Osteoblast (primary cell): ENCODE measurements around the gene CFLAR. TPM values are rescaled to one million over a fixed set of nuclear protein-coding genes. Genes with fewer than 3 reads are reported as not detected.

ENCODE experiments used
- DNase-seq: peaks from one replicate; pipeline ENCODE4 v3.0.0; 2011; ENCODE audit warnings: low spot score, mixed read lengths; ENCODE audit not compliant: insufficient read length; ENCODE audit errors: missing footprints
- H2AFZ ChIP-seq: 2 replicates; pipeline ENCODE4 v1.6.0; 2011; ENCODE audit warnings: mild to moderate bottlenecking, low read length
- H3K27ac ChIP-seq: 2 replicates; pipeline ENCODE4 v1.5.1; 2011; ENCODE audit warnings: mild to moderate bottlenecking, low read depth, low read length, moderate library complexity
- H3K27me3 ChIP-seq: 2 replicates; pipeline ENCODE4 v1.6.0; 2012; ENCODE audit warnings: mild to moderate bottlenecking, control low read depth, inconsistent platforms, low read length, moderate library complexity; ENCODE audit not compliant: insufficient read depth
- H3K36me3 ChIP-seq: 2 replicates; pipeline ENCODE4 v1.5.1; 2011; ENCODE audit warnings: mild to moderate bottlenecking, low read length, control low read depth, moderate library complexity; ENCODE audit not compliant: insufficient read depth
- H3K4me1 ChIP-seq: 2 replicates; pipeline ENCODE4 v1.5.1; 2011; ENCODE audit warnings: mild to moderate bottlenecking, low read length, control low read depth, moderate library complexity; ENCODE audit not compliant: insufficient read depth
- H3K4me2 ChIP-seq: 2 replicates; pipeline ENCODE4 v1.6.0; 2011; ENCODE audit warnings: mild to moderate bottlenecking, low read length; ENCODE audit not compliant: insufficient read depth
- H3K4me3 ChIP-seq: fragments of 200-600 bp; sonication (generic); 3 replicates; pipeline ENCODE4 v1.5.1; 2012; ENCODE audit warnings: mild to moderate bottlenecking, low read length, inconsistent platforms; ENCODE audit not compliant: insufficient read depth
- H3K79me2 ChIP-seq: 2 replicates; pipeline ENCODE4 v1.6.0; 2012; ENCODE audit warnings: mild to moderate bottlenecking, low read length, control low read depth, inconsistent platforms; ENCODE audit not compliant: insufficient read depth
- H3K9me3 ChIP-seq: 2 replicates; pipeline ENCODE4 v1.5.1; 2011; ENCODE audit warnings: low read depth, low read length, control low read depth
- H4K20me1 ChIP-seq: 2 replicates; pipeline ENCODE4 v1.6.0; 2012; ENCODE audit warnings: mild to moderate bottlenecking, low read length, control low read depth; ENCODE audit not compliant: insufficient read depth
- CTCF ChIP-seq: IDR thresholded peaks from 2 replicates; pipeline ENCODE4 v1.5.1; 2011; ENCODE audit warnings: mild to moderate bottlenecking, low read depth, low read length, moderate library complexity; ENCODE audit errors: extremely low read depth
- total RNA-seq: library from RNA; depleted of rRNA; stranded (reverse); fragments of >200 nt; gene quantifications from 2 replicates; pipeline ENCODE4 v1.2.3, GENCODE V29; 2012

Gene CFLAR
- total RNA-seq, 1 donor: 78.9 TPM

- H3K4me3 ChIP-seq: peak overlapping the region; percentile 12
- H4K20me1 ChIP-seq: no peaks in the 10 kb centered on the region
- TF ChIP-seq CTCF: no peak
- DNase-seq: no peak
- peaks cover 70% of the 10 kb centered on the region for H3K79me2 ChIP-seq
- H3K27me3 ChIP-seq: no peaks in the 10 kb centered on the region
- H3K36me3 ChIP-seq: peaks cover 7% of the 10 kb centered on the region
- H3K4me2 ChIP-seq: peak overlapping the region; percentile 59
- peak overlapping the region; percentile 96 for H3K27ac ChIP-seq
- no peaks in the 10 kb centered on the region for H3K9me3 ChIP-seq
- H3K4me1 ChIP-seq: peaks cover 67% of the 10 kb centered on the region
- no peak overlapping the region for H2AFZ ChIP-seq
Measured at GRCh38 chr2:201128933-201129505, 13.1 kb downstream of the CFLAR start.

GRCh38 chr2:201130524-201131186, 14.7 kb downstream of the CFLAR start:
- Histone ChIP-seq H3K4me3 (peak overlapping the region; percentile 15), H3K79me2 (peaks cover 59% of the 10 kb centered on the region), H3K36me3 (peaks cover 12% of the 10 kb centered on the region), H3K27ac (peak overlapping the region; percentile 96), H3K9me3 (no peaks in the 10 kb centered on the region), H3K27me3 (no peaks in the 10 kb centered on the region), H3K4me2 (peak overlapping the region; percentile 46), H2AFZ (no peak overlapping the region), H4K20me1 (no peaks in the 10 kb centered on the region), H3K4me1 (peaks cover 60% of the 10 kb centered on the region)
- no peak for TF ChIP-seq CTCF
- DNase-seq: peak; percentile 92

- H3K27ac ChIP-seq: peak overlapping the region; percentile 41
- H3K9me3 ChIP-seq: no peaks in the 10 kb centered on the region
- H4K20me1 ChIP-seq: no peaks in the 10 kb centered on the region
- no peak overlapping the region for H3K4me2 ChIP-seq
- H3K4me3 ChIP-seq: no peak overlapping the region
- peaks cover 61% of the 10 kb centered on the region for H3K79me2 ChIP-seq
- peaks cover 52% of the 10 kb centered on the region for H3K4me1 ChIP-seq
- no peak for TF ChIP-seq CTCF
- no peak overlapping the region for H2AFZ ChIP-seq
- H3K27me3 ChIP-seq: no peaks in the 10 kb centered on the region
- no peak for DNase-seq
- peaks cover 27% of the 10 kb centered on the region for H3K36me3 ChIP-seq
Measured at GRCh38 chr2:201132518-201132917, 16.6 kb downstream of the CFLAR start.

GRCh38 chr2:201135386-201135785, 19.4 kb downstream of the CFLAR start:
- peak overlapping the region; percentile 38 for H3K27ac ChIP-seq
- no peak overlapping the region for H3K4me3 ChIP-seq
- H4K20me1 ChIP-seq: no peaks in the 10 kb centered on the region
- H3K4me2 ChIP-seq: no peak overlapping the region
- H3K4me1 ChIP-seq: peaks cover 27% of the 10 kb centered on the region
- DNase-seq: no peak
- no peak for TF ChIP-seq CTCF
- H2AFZ ChIP-seq: no peak overlapping the region
- peaks cover 50% of the 10 kb centered on the region for H3K36me3 ChIP-seq
- no peaks in the 10 kb centered on the region for H3K27me3 ChIP-seq
- no peaks in the 10 kb centered on the region for H3K9me3 ChIP-seq
- peaks cover 69% of the 10 kb centered on the region for H3K79me2 ChIP-seq
